ENCODE measurements around the gene STIM2.

DNA sequence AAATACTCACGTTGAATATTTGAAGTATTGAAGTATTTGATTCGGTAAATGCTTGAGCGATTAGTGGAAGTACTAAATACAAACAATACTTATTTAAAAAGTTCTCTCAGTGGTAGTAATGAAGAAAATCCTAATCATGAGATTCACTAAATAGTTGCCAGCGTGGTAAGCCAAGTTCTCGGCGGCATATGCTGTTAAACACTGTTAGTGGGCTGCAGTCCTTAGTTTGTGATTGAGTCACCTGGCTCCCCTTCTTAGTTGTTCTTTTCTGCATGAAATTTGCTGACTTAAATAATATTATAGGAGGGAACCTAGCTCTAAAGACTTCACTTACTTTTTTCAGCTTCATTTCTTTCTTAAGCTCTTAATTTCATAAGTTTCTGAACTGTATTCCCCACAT, 51.4 kb downstream of the STIM2 start:
- no peak for TF ChIP-seq POLR2A (IDR thresholded peaks at IDR 0.05)
- TF ChIP-seq, protein P1, sequence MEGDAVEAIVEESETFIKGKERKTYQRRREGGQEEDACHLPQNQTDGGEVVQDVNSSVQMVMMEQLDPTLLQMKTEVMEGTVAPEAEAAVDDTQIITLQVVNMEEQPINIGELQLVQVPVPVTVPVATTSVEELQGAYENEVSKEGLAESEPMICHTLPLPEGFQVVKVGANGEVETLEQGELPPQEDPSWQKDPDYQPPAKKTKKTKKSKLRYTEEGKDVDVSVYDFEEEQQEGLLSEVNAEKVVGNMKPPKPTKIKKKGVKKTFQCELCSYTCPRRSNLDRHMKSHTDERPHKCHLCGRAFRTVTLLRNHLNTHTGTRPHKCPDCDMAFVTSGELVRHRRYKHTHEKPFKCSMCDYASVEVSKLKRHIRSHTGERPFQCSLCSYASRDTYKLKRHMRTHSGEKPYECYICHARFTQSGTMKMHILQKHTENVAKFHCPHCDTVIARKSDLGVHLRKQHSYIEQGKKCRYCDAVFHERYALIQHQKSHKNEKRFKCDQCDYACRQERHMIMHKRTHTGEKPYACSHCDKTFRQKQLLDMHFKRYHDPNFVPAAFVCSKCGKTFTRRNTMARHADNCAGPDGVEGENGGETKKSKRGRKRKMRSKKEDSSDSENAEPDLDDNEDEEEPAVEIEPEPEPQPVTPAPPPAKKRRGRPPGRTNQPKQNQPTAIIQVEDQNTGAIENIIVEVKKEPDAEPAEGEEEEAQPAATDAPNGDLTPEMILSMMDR (IDR thresholded peaks at IDR 0.05) = no peak

Measured in right lobe of liver (tissue), 4 donors.